Superior temporal gyrus (tissue), 1 donor: ENCODE results near the gene CCDC14.
"Not testable (repeated sequence)": the region's sequence is repeated elsewhere in the genome, so short reads cannot be mapped to it uniquely, and the experiment has no call there.

Source experiments
- DNase-seq: peaks from one replicate; pipeline ENCODE4 v3.0.0-alpha.2; 2016; ENCODE audit errors: extremely low spot score

CCDC14 gene

GRCh38 chr3:123967260-123967659 lies 6.2 kb upstream of the CCDC14 start:
- not testable (repeated sequence) for DNase-seq

GRCh38 chr3:123966799-123967198 lies 5.8 kb upstream of the CCDC14 start:
- not testable (repeated sequence) for DNase-seq

GRCh38 chr3:123964793-123965192 lies 3.8 kb upstream of the CCDC14 start:
- DNase-seq = not testable (repeated sequence)

GRCh38 chr3:123961508-123961856 lies 453 bp upstream of the CCDC14 start:
- DNase-seq = peak; percentile 29

GRCh38 chr3:123953735-123954134 lies 7.3 kb downstream of the CCDC14 start:
- no peak for DNase-seq

GRCh38 chr3:123952844-123953520 lies 8.0 kb downstream of the CCDC14 start:
- DNase-seq = no peak

- DNase-seq = no peak
These were observed 9.2 kb downstream of the CCDC14 start for GRCh38 chr3:123951522-123952447.

- DNase-seq = no peak
These were observed 11.4 kb downstream of the CCDC14 start for GRCh38 chr3:123949641-123950040.

GRCh38 chr3:123948449-123948848 lies 12.6 kb downstream of the CCDC14 start:
- no peak for DNase-seq

- no peak for DNase-seq
These were observed 13.5 kb downstream of the CCDC14 start for GRCh38 chr3:123947482-123947881.

- no peak for DNase-seq
These were observed 19.5 kb downstream of the CCDC14 start for GRCh38 chr3:123941542-123941941.

GRCh38 chr3:123941121-123941520 lies 19.9 kb downstream of the CCDC14 start:
- peak; percentile 53 for DNase-seq

- no peak for DNase-seq
These were observed 21.3 kb downstream of the CCDC14 start for GRCh38 chr3:123939706-123940105.

GRCh38 chr3:123936400-123936799 lies 24.6 kb downstream of the CCDC14 start:
- no peak for DNase-seq

GRCh38 chr3:123935830-123936229 lies 25.2 kb downstream of the CCDC14 start:
- DNase-seq = no peak

- no peak for DNase-seq
These were observed 26.8 kb downstream of the CCDC14 start for GRCh38 chr3:123934250-123934649.

- no peak for DNase-seq
These were observed 30.6 kb downstream of the CCDC14 start for GRCh38 chr3:123930445-123930844.

- DNase-seq = no peak
These were observed 31.7 kb downstream of the CCDC14 start for GRCh38 chr3:123929325-123929724.

- DNase-seq = no peak
These were observed 34.6 kb downstream of the CCDC14 start for GRCh38 chr3:123926396-123926795.

- DNase-seq = no peak
These were observed 40.2 kb downstream of the CCDC14 start for GRCh38 chr3:123920868-123921267.

- DNase-seq = no peak
These were observed 40.6 kb downstream of the CCDC14 start for GRCh38 chr3:123920383-123920782.

- DNase-seq = no peak
These were observed 41.7 kb downstream of the CCDC14 start for GRCh38 chr3:123919353-123919752.

GRCh38 chr3:123914829-123915228 lies 46.2 kb downstream of the CCDC14 start:
- DNase-seq = no peak
